GM23338 (cell line): ENCODE measurements around the gene NDUFAF5. TPM values are rescaled to one million over a fixed set of nuclear protein-coding genes. Genes with fewer than 3 reads are reported as not detected.

Experiments
- ATAC-seq: fragments of 200-7000 bp; cut with Tn5 transposase; 3 replicates; pipeline ENCODE4 v1.9.1; 2020
- DNase-seq: peaks from one replicate; pipeline ENCODE4 v3.0.0-alpha.2; 2015; ENCODE audit warnings: low spot score
- H2AFZ ChIP-seq: fragments of 200-600 bp; sonication (generic); 2 replicates; pipeline ENCODE4 v1.8.0; 2016; ENCODE audit warnings: antibody characterized with exemption, mild to moderate bottlenecking, moderate library complexity
- H3F3A ChIP-seq: fragments of 200-600 bp; sonication (generic); replicated peaks from 2 replicates; pipeline ENCODE4 v1.8.0; 2017; ENCODE audit warnings: antibody characterized with exemption, mixed run types, low read depth
- H3K27ac ChIP-seq: fragments of 200-600 bp; sonication (generic); 2 replicates; pipeline ENCODE4 v1.6.1; 2016; ENCODE audit warnings: low read depth
- H3K27me3 ChIP-seq: fragments of 200-600 bp; sonication (generic); 2 replicates; pipeline ENCODE4 v1.8.0; 2016; ENCODE audit warnings: mild to moderate bottlenecking, mixed run types, moderate library complexity; ENCODE audit not compliant: insufficient read depth
- H3K36me3 ChIP-seq: fragments of 200-600 bp; sonication (generic); 2 replicates; pipeline ENCODE4 v1.8.0; 2016; ENCODE audit warnings: mild to moderate bottlenecking; ENCODE audit not compliant: insufficient read depth
- H3K4me1 ChIP-seq: fragments of 200-600 bp; sonication (generic); 2 replicates; pipeline ENCODE4 v1.8.0; 2016; ENCODE audit warnings: mild to moderate bottlenecking, moderate library complexity; ENCODE audit not compliant: insufficient read depth
- H3K4me2 ChIP-seq: fragments of 200-600 bp; sonication (generic); 2 replicates; pipeline ENCODE4 v1.7.1; 2017; ENCODE audit warnings: mixed run types
- H3K4me3 ChIP-seq: fragments of 200-600 bp; sonication (generic); 2 replicates; pipeline ENCODE4 v1.6.1; 2016; ENCODE audit warnings: mixed run types
- H3K79me2 ChIP-seq: fragments of 200-600 bp; sonication (generic); replicated peaks from 2 replicates; pipeline ENCODE4 v1.8.0; 2017; ENCODE audit warnings: mild to moderate bottlenecking; ENCODE audit not compliant: insufficient read depth
- H3K9me2 ChIP-seq: fragments of 200-600 bp; sonication (generic); 2 replicates; pipeline ENCODE4 v1.8.0; 2017; ENCODE audit not compliant: insufficient read depth
- H4K20me1 ChIP-seq: fragments of 200-600 bp; sonication (generic); replicated peaks from 2 replicates; pipeline ENCODE4 v1.8.0; 2017; ENCODE audit warnings: mild to moderate bottlenecking; ENCODE audit not compliant: insufficient read depth
- H3K27ac Mint-ChIP-seq: 2 replicates; pipeline ENCODE4 v1.8.0; 2020; ENCODE audit warnings: inconsistent platforms, mild to moderate bottlenecking, moderate library complexity, mixed read lengths
- H3K27me3 Mint-ChIP-seq: 3 replicates; pipeline ENCODE4 v1.8.0; 2022; ENCODE audit warnings: low read depth, mild to moderate bottlenecking, moderate library complexity, mixed read lengths, inconsistent platforms; ENCODE audit not compliant: insufficient read depth, poor library complexity
- H3K36me3 Mint-ChIP-seq: 3 replicates; pipeline ENCODE4 v1.8.0; 2021; ENCODE audit warnings: low read depth, mild to moderate bottlenecking, inconsistent platforms, moderate library complexity, mixed read lengths
- H3K4me1 Mint-ChIP-seq: 3 replicates; pipeline ENCODE4 v1.8.0; 2020; ENCODE audit warnings: mild to moderate bottlenecking, inconsistent platforms, mixed read lengths
- H3K4me3 Mint-ChIP-seq: 3 replicates; pipeline ENCODE4 v1.8.0; 2021; ENCODE audit warnings: moderate library complexity, mild to moderate bottlenecking, inconsistent platforms, mixed read lengths
- H3K9me3 Mint-ChIP-seq: 3 replicates; pipeline ENCODE4 v1.8.0; 2020; ENCODE audit warnings: moderate library complexity, mild to moderate bottlenecking, inconsistent platforms, mixed read lengths
- CREB1 ChIP-seq: fragments of 250-450 bp; sonication (Bioruptor Pico); IDR thresholded peaks from 2 replicates; pipeline ENCODE4 v1.5.0; 2020; ENCODE audit warnings: low read depth, mild to moderate bottlenecking, moderate library complexity
- EZH2 ChIP-seq: fragments of 200-600 bp; sonication (generic); IDR thresholded peaks from one replicate; pipeline ENCODE4 v1.8.0; 2017; ENCODE audit warnings: antibody characterized with exemption, mild to moderate bottlenecking, low read depth; ENCODE audit not compliant: unreplicated experiment
- JUNB ChIP-seq: IDR thresholded peaks from one replicate; pipeline ENCODE4 v1.6.1; 2016; ENCODE audit warnings: antibody characterized with exemption; ENCODE audit not compliant: unreplicated experiment
- NANOG ChIP-seq: IDR thresholded peaks from 2 replicates; pipeline ENCODE4 v1.6.1; 2016; ENCODE audit warnings: antibody characterized with exemption, borderline replicate concordance
- POLR2AphosphoS5 ChIP-seq: IDR thresholded peaks from 2 replicates; pipeline ENCODE4 v1.6.1; 2016; ENCODE audit warnings: antibody characterized with exemption, low read depth
- REST ChIP-seq: IDR thresholded peaks from one replicate; pipeline ENCODE4 v1.6.1; 2018; ENCODE audit warnings: antibody characterized with exemption; ENCODE audit not compliant: unreplicated experiment
- STAT1 ChIP-seq: IDR thresholded peaks from one replicate; pipeline ENCODE4 v1.6.1; 2016; ENCODE audit warnings: antibody characterized with exemption; ENCODE audit not compliant: unreplicated experiment
- ZNF114 ChIP-seq: fragments of 250-450 bp; sonication (Bioruptor Pico); IDR thresholded peaks from 2 replicates; pipeline ENCODE4 v1.5.0; 2020; ENCODE audit warnings: mild to moderate bottlenecking, moderate library complexity
- ZNF331 ChIP-seq: fragments of 250-450 bp; sonication (Bioruptor Pico); IDR thresholded peaks from 2 replicates; pipeline ENCODE4 v1.5.0; 2020; ENCODE audit warnings: low read depth, mild to moderate bottlenecking, moderate library complexity
- polyA plus RNA-seq: library from polyadenylated mRNA; unstranded; fragments of >200 nt; fragmentation: Nextera tagmentation; extraction: Ambion mirVana; gene quantifications from 2 replicates; pipeline ENCODE4 v1.2.1, GENCODE V29; 2016
- total RNA-seq: library from RNA; depleted of rRNA; stranded (reverse); fragments of >200 nt; shearing (Covaris generic); gene quantifications from 2 replicates; pipeline ENCODE4 v1.2.3, GENCODE V29; 2014
- TF ChIP-seq, protein P1 (sequence below): IDR thresholded peaks from 2 replicates; pipeline ENCODE4 v1.6.1; 2016; ENCODE audit warnings: antibody characterized with exemption
- TF ChIP-seq, protein P2 (sequence below): fragments of 250-450 bp; sonication (Bioruptor Pico); IDR thresholded peaks from 2 replicates; pipeline ENCODE4 v1.5.0; 2020; ENCODE audit warnings: mild to moderate bottlenecking, moderate library complexity
- TF ChIP-seq, protein P3 (sequence below), 2 experiments: fragments of 200-600 bp in 1 of 2; sonication (generic) in 1 of 2; conservative IDR thresholded peaks; 2 replicates each; pipeline versions ENCODE4 v1.5.1 to v1.6.1; 2016 to 2017; ENCODE audit warnings: antibody characterized with exemption in 2 of 2, low read depth in 2 of 2, mild to moderate bottlenecking in 2 of 2, moderate library complexity in 1 of 2

The NDUFAF5 gene
- total and polyA plus RNA-seq, 2 experiments from 2014 or later: 18.0 to 33.0 TPM

- TF ChIP-seq, protein P1, sequence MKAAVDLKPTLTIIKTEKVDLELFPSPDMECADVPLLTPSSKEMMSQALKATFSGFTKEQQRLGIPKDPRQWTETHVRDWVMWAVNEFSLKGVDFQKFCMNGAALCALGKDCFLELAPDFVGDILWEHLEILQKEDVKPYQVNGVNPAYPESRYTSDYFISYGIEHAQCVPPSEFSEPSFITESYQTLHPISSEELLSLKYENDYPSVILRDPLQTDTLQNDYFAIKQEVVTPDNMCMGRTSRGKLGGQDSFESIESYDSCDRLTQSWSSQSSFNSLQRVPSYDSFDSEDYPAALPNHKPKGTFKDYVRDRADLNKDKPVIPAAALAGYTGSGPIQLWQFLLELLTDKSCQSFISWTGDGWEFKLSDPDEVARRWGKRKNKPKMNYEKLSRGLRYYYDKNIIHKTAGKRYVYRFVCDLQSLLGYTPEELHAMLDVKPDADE: no peak
Observed at GRCh38 chr20:13824459-13824858, 39.6 kb downstream of the NDUFAF5 start (continued).

DNA sequence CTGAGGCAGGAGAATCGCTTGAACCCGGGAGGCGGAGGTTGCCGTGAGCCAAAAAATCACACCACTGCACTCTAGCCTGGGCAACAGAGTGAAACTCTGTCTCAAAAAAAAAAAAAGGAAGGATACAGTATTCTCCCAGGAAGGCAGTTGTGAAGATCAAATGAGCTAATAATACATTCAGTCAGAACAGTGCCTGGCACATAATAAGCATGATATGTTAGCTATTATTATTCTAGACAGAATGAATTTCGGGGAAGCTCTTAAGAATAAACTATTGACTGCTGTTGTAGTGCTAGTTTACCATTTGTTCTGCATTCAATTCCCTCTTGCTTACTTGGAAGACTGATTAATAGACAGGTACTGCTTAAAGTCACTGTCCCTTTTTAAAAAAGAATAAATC lies 40.6 kb downstream of the NDUFAF5 start:
- ATAC-seq: no peak
- no peaks in the 10 kb centered on the region for H3K27me3 ChIP-seq
- Mint-ChIP-seq H3K9me3 (no peaks in the 10 kb centered on the region), H3K4me1 (peaks cover 6% of the 10 kb centered on the region), H3K36me3 (no peaks in the 10 kb centered on the region), H3K4me3 (no peak overlapping the region), H3K27me3 (no peaks in the 10 kb centered on the region), H3K27ac (no peak overlapping the region)
- H3K9me2 ChIP-seq: no peaks in the 10 kb centered on the region
- H3K4me2 ChIP-seq: no peak overlapping the region
- H4K20me1 ChIP-seq: no peaks in the 10 kb centered on the region
- H3F3A ChIP-seq: no peaks in the 10 kb centered on the region
- no peak overlapping the region for H3K4me3 ChIP-seq
- no peaks in the 10 kb centered on the region for H3K4me1 ChIP-seq
- no peaks in the 10 kb centered on the region for H3K36me3 ChIP-seq
- no peak for DNase-seq
- no peak overlapping the region for H2AFZ ChIP-seq
- H3K79me2 ChIP-seq: no peaks in the 10 kb centered on the region
- H3K27ac ChIP-seq: no peak overlapping the region
- TF ChIP-seq, protein P1: no peak
- TF ChIP-seq ZNF331 (CRISPR knock-in tag) (no peak), REST (no peak), JUNB (no peak), POLR2AphosphoS5 (no peak), EZH2 (no peak), NANOG (no peak), STAT1 (no peak), ZNF114 (CRISPR knock-in tag) (no peak), CREB1 (CRISPR knock-in tag) (no peak)
- TF ChIP-seq, protein P2, sequence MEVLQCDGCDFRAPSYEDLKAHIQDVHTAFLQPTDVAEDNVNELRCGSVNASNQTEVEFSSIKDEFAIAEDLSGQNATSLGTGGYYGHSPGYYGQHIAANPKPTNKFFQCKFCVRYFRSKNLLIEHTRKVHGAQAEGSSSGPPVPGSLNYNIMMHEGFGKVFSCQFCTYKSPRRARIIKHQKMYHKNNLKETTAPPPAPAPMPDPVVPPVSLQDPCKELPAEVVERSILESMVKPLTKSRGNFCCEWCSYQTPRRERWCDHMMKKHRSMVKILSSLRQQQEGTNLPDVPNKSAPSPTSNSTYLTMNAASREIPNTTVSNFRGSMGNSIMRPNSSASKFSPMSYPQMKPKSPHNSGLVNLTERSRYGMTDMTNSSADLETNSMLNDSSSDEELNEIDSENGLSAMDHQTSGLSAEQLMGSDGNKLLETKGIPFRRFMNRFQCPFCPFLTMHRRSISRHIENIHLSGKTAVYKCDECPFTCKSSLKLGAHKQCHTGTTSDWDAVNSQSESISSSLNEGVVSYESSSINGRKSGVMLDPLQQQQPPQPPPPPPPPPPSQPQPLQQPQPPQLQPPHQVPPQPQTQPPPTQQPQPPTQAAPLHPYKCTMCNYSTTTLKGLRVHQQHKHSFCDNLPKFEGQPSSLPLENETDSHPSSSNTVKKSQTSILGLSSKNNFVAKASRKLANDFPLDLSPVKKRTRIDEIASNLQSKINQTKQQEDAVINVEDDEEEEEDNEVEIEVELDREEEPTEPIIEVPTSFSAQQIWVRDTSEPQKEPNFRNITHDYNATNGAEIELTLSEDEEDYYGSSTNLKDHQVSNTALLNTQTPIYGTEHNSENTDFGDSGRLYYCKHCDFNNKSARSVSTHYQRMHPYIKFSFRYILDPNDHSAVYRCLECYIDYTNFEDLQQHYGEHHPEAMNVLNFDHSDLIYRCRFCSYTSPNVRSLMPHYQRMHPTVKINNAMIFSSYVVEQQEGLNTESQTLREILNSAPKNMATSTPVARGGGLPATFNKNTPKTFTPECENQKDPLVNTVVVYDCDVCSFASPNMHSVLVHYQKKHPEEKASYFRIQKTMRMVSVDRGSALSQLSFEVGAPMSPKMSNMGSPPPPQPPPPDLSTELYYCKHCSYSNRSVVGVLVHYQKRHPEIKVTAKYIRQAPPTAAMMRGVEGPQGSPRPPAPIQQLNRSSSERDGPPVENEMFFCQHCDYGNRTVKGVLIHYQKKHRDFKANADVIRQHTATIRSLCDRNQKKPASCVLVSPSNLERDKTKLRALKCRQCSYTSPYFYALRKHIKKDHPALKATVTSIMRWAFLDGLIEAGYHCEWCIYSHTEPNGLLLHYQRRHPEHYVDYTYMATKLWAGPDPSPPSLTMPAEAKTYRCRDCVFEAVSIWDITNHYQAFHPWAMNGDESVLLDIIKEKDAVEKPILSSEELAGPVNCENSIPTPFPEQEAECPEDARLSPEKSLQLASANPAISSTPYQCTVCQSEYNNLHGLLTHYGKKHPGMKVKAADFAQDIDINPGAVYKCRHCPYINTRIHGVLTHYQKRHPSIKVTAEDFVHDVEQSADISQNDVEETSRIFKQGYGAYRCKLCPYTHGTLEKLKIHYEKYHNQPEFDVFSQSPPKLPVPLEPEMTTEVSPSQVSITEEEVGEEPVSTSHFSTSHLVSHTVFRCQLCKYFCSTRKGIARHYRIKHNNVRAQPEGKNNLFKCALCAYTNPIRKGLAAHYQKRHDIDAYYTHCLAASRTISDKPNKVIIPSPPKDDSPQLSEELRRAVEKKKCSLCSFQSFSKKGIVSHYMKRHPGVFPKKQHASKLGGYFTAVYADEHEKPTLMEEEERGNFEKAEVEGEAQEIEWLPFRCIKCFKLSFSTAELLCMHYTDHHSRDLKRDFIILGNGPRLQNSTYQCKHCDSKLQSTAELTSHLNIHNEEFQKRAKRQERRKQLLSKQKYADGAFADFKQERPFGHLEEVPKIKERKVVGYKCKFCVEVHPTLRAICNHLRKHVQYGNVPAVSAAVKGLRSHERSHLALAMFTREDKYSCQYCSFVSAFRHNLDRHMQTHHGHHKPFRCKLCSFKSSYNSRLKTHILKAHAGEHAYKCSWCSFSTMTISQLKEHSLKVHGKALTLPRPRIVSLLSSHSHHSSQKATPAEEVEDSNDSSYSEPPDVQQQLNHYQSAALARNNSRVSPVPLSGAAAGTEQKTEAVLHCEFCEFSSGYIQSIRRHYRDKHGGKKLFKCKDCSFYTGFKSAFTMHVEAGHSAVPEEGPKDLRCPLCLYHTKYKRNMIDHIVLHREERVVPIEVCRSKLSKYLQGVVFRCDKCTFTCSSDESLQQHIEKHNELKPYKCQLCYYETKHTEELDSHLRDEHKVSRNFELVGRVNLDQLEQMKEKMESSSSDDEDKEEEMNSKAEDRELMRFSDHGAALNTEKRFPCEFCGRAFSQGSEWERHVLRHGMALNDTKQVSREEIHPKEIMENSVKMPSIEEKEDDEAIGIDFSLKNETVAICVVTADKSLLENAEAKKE (CRISPR knock-in tag): no peak
- TF ChIP-seq, protein P3, sequence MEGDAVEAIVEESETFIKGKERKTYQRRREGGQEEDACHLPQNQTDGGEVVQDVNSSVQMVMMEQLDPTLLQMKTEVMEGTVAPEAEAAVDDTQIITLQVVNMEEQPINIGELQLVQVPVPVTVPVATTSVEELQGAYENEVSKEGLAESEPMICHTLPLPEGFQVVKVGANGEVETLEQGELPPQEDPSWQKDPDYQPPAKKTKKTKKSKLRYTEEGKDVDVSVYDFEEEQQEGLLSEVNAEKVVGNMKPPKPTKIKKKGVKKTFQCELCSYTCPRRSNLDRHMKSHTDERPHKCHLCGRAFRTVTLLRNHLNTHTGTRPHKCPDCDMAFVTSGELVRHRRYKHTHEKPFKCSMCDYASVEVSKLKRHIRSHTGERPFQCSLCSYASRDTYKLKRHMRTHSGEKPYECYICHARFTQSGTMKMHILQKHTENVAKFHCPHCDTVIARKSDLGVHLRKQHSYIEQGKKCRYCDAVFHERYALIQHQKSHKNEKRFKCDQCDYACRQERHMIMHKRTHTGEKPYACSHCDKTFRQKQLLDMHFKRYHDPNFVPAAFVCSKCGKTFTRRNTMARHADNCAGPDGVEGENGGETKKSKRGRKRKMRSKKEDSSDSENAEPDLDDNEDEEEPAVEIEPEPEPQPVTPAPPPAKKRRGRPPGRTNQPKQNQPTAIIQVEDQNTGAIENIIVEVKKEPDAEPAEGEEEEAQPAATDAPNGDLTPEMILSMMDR (conservative IDR thresholded peaks at IDR 0.05; ENCODE audit: low read depth in 2 of 2): no peak
